ENCODE results near the gene TBX20.
"Not testable (repeated sequence)": the region's sequence is repeated elsewhere in the genome, so short reads cannot be mapped to it uniquely, and the experiment has no call there.

Gene TBX20

GRCh38 chr7:35255443-35256255 is 1.7 kb upstream of the TBX20 start:
- DNase-seq = no peak

GRCh38 chr7:35254496-35255442 is 869 bp upstream of the TBX20 start:
- no peak for DNase-seq

GRCh38 chr7:35253460-35253709 is 515 bp downstream of the TBX20 start:
- DNase-seq = no peak

- no peak for DNase-seq
Observed at GRCh38 chr7:35252612-35253459, 1.1 kb downstream of the TBX20 start.

- no peak for DNase-seq
Observed at GRCh38 chr7:35251606-35252310, 2.1 kb downstream of the TBX20 start.

- no peak for DNase-seq
Observed at GRCh38 chr7:35250941-35251340, 3.0 kb downstream of the TBX20 start.

- DNase-seq = no peak
Observed at GRCh38 chr7:35250452-35250851, 3.4 kb downstream of the TBX20 start.

GRCh38 chr7:35249537-35249907 is 4.4 kb downstream of the TBX20 start:
- peak; percentile 82 for DNase-seq

- DNase-seq = peak; percentile 73
Observed at GRCh38 chr7:35248576-35249536, 5.0 kb downstream of the TBX20 start.

GRCh38 chr7:35246819-35247218 is 7.1 kb downstream of the TBX20 start:
- DNase-seq = no peak

- DNase-seq = no peak
Observed at GRCh38 chr7:35241884-35242283, 12.0 kb downstream of the TBX20 start.

GRCh38 chr7:35241436-35241835 is 12.5 kb downstream of the TBX20 start:
- no peak for DNase-seq

- DNase-seq = not testable (repeated sequence)
Observed at GRCh38 chr7:35241008-35241407, 12.9 kb downstream of the TBX20 start.

GRCh38 chr7:35238456-35238855 is 15.4 kb downstream of the TBX20 start:
- not testable (repeated sequence) for DNase-seq

GRCh38 chr7:35232994-35233393 is 20.9 kb downstream of the TBX20 start:
- DNase-seq = no peak

- not testable (repeated sequence) for DNase-seq
Observed at GRCh38 chr7:35231221-35231620, 22.7 kb downstream of the TBX20 start.

- not testable (repeated sequence) for DNase-seq
Observed at GRCh38 chr7:35229116-35229780, 24.7 kb downstream of the TBX20 start.

GRCh38 chr7:35228496-35229051 is 25.3 kb downstream of the TBX20 start:
- DNase-seq = not testable (repeated sequence)

- DNase-seq = not testable (repeated sequence)
Observed at GRCh38 chr7:35227438-35227837, 26.5 kb downstream of the TBX20 start.

- DNase-seq = not testable (repeated sequence)
Observed at GRCh38 chr7:35222445-35222844, 31.5 kb downstream of the TBX20 start.
